Measurements from ENCODE around the gene FNIP2.
A peak's percentile ranks its signal among the peaks of the same experiment; 100 is the strongest.

FNIP2 gene

GRCh38 chr4:158799856-158800255 is 31.0 kb downstream of the FNIP2 start:
- TF ChIP-seq TCF12 (IDR thresholded peaks at IDR 0.05; ENCODE audit: low read depth) (no peak), NFIC (IDR thresholded peaks at IDR 0.05) (no peak), USF1 (IDR thresholded peaks at IDR 0.05) (no peak), RAD21 (IDR thresholded peaks at IDR 0.05; ENCODE audit: low read depth) (no peak), REST (IDR thresholded peaks at IDR 0.05; ENCODE audit: low read depth) (no peak), MAX (IDR thresholded peaks at IDR 0.05) (no peak), EGR1 (IDR thresholded peaks at IDR 0.05) (no peak), CREB1 (IDR thresholded peaks at IDR 0.05; ENCODE audit: low read depth) (no peak), TEAD4 (IDR thresholded peaks at IDR 0.05) (no peak), ZBTB7A (IDR thresholded peaks at IDR 0.05; ENCODE audit: low read depth) (no peak), FOXM1 (IDR thresholded peaks at IDR 0.05; ENCODE audit: borderline replicate concordance, low read depth) (no peak), TAF1 (IDR thresholded peaks at IDR 0.05; ENCODE audit: low read depth) (no peak), YY1 (IDR thresholded peaks at IDR 0.05; ENCODE audit: low read depth) (no peak), CEBPB (IDR thresholded peaks at IDR 0.05) (no peak), EP300 (IDR thresholded peaks at IDR 0.05; ENCODE audit: borderline replicate concordance) (no peak)

GRCh38 chr4:158801066-158801465 is 32.2 kb downstream of the FNIP2 start:
- TF ChIP-seq TEAD4 (IDR thresholded peaks at IDR 0.05): no peak
- TF ChIP-seq TCF12 (IDR thresholded peaks at IDR 0.05; ENCODE audit: low read depth): no peak
- TF ChIP-seq YY1 (IDR thresholded peaks at IDR 0.05; ENCODE audit: low read depth): no peak
- TF ChIP-seq REST (IDR thresholded peaks at IDR 0.05; ENCODE audit: low read depth): no peak
- TF ChIP-seq EGR1 (IDR thresholded peaks at IDR 0.05): no peak
- no peak for TF ChIP-seq CEBPB (IDR thresholded peaks at IDR 0.05)
- TF ChIP-seq ZBTB7A (IDR thresholded peaks at IDR 0.05; ENCODE audit: low read depth): no peak
- TF ChIP-seq NFIC (IDR thresholded peaks at IDR 0.05): no peak
- no peak for TF ChIP-seq MAX (IDR thresholded peaks at IDR 0.05)

GRCh38 chr4:158801677-158802076 is 32.9 kb downstream of the FNIP2 start:
- TF ChIP-seq FOXM1 (IDR thresholded peaks at IDR 0.05; ENCODE audit: borderline replicate concordance, low read depth) (no peak), REST (IDR thresholded peaks at IDR 0.05; ENCODE audit: low read depth) (peak; percentile 33; the same call in 1 of the 2 replicates), EP300 (IDR thresholded peaks at IDR 0.05; ENCODE audit: borderline replicate concordance) (no peak)

- TF ChIP-seq YY1 (IDR thresholded peaks at IDR 0.05; ENCODE audit: low read depth) (no peak), EP300 (IDR thresholded peaks at IDR 0.05; ENCODE audit: borderline replicate concordance) (no peak), USF1 (IDR thresholded peaks at IDR 0.05) (no peak), CREB1 (IDR thresholded peaks at IDR 0.05; ENCODE audit: low read depth) (no peak), FOXM1 (IDR thresholded peaks at IDR 0.05; ENCODE audit: borderline replicate concordance, low read depth) (no peak), ZBTB7A (IDR thresholded peaks at IDR 0.05; ENCODE audit: low read depth) (no peak), REST (IDR thresholded peaks at IDR 0.05; ENCODE audit: low read depth) (no peak), NFIC (IDR thresholded peaks at IDR 0.05) (no peak), RAD21 (IDR thresholded peaks at IDR 0.05; ENCODE audit: low read depth) (no peak), MAX (IDR thresholded peaks at IDR 0.05) (no peak), TEAD4 (IDR thresholded peaks at IDR 0.05) (no peak), TAF1 (IDR thresholded peaks at IDR 0.05; ENCODE audit: low read depth) (no peak), EGR1 (IDR thresholded peaks at IDR 0.05) (no peak), TCF12 (IDR thresholded peaks at IDR 0.05; ENCODE audit: low read depth) (no peak), CEBPB (IDR thresholded peaks at IDR 0.05) (no peak)
Measured at GRCh38 chr4:158802914-158803313, 34.1 kb downstream of the FNIP2 start.
